Activated CD4-positive, alpha-beta T cell treated with anti-CD3 and anti-CD28 coated beads for 4 hours (primary cell): Measurements from ENCODE around the gene CBLC.

Experiments
- DNase-seq, 2 donors: peaks; one replicate each; pipeline ENCODE4 v3.0.0-alpha.2; 2020

The CBLC gene

GRCh38 chr19:44746946-44747738 lies 30.5 kb upstream of the CBLC start:
- DNase-seq: peak; percentile 97

- DNase-seq: no peak
These were observed 29.8 kb upstream of the CBLC start for GRCh38 chr19:44747739-44748425.

GRCh38 chr19:44748426-44749254 lies 29.1 kb upstream of the CBLC start, which contains the start of gene BCL3:
Gene BCL3, plus strand, starts transcription at chr19:44748708. Its CDS starts 83 bp downstream, at chr19:44748791.
- DNase-seq: peak; percentile 68 to 76

- DNase-seq: no peak
These were observed 28.4 kb upstream of the CBLC start for GRCh38 chr19:44749292-44749691.

GRCh38 chr19:44749994-44750393 lies 27.7 kb upstream of the CBLC start:
- no peak for DNase-seq

GRCh38 chr19:44752123-44752815 lies 25.4 kb upstream of the CBLC start:
- DNase-seq: no peak

- DNase-seq: peak; percentile 93
These were observed 24.7 kb upstream of the CBLC start for GRCh38 chr19:44752816-44753625.

- no peak for DNase-seq
These were observed 24.1 kb upstream of the CBLC start for GRCh38 chr19:44753626-44753931.

GRCh38 chr19:44753932-44754749 lies 23.5 kb upstream of the CBLC start:
- DNase-seq: peak; percentile 78 to 83

GRCh38 chr19:44754750-44755080 lies 23.0 kb upstream of the CBLC start:
- DNase-seq: no peak

GRCh38 chr19:44755219-44755618 lies 22.5 kb upstream of the CBLC start:
- no peak for DNase-seq

GRCh38 chr19:44756089-44756562 lies 21.6 kb upstream of the CBLC start:
- DNase-seq: no peak

- no peak for DNase-seq
These were observed 20.5 kb upstream of the CBLC start for GRCh38 chr19:44757057-44757734.

GRCh38 chr19:44757735-44758505 lies 19.8 kb upstream of the CBLC start:
- DNase-seq: no peak

GRCh38 chr19:44758596-44758995 lies 19.1 kb upstream of the CBLC start:
- DNase-seq: no peak

- no peak for DNase-seq
These were observed 18.4 kb upstream of the CBLC start for GRCh38 chr19:44759083-44759804.

- no peak for DNase-seq
These were observed 15.7 kb upstream of the CBLC start for GRCh38 chr19:44762038-44762437.

GRCh38 chr19:44765033-44765948 lies 12.4 kb upstream of the CBLC start:
- no peak for DNase-seq
